Endometrium (tissue), 2 donors: ENCODE results near the gene LEP.
"Not testable (repeated sequence)": the region's sequence is repeated elsewhere in the genome, so short reads cannot be mapped to it uniquely, and the experiment has no call there.

Experiments
- FAIRE-seq: peaks from 2 replicates; lab custom pipeline; 2012; peaks lifted over from hg19 to GRCh38; lab: Jason Lieb, UNC
- donor health status: control.
- donor health status: control.

LEP gene

DNA sequence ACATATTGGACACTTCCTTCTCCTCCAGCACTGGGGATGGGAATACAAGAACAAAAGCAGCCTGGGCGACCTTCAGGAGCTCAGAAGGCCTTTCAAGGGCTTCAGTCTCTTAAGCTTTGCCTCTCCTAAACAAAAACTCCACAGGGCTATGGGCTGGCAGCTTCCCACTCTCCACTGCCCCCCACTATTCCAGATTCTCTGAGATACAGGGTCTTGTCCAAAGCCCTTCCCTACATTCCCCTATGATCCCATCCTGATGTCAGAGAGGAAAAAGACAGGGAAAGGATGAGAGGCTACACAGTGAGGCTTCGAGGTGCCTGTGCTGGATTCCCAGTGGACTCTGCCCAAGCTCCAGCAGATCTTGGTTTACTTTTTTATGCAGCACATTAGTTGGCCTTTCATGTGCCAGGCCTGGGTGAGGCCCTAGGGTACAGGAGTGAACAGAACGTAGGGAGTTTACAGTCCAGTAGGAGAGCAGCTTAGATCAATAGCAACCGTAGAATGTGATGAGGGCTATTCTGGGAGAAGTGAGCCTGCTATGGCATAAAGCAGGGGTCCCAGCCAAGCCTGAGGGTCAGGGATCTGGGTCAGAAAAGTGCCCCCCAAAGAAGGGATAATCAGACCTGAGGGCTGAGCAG, 33.3 kb downstream of the LEP start:
- FAIRE-seq, result no peak

GRCh38 chr7:128274884-128275603, 34.0 kb downstream of the LEP start:
- no peak for FAIRE-seq

DNA sequence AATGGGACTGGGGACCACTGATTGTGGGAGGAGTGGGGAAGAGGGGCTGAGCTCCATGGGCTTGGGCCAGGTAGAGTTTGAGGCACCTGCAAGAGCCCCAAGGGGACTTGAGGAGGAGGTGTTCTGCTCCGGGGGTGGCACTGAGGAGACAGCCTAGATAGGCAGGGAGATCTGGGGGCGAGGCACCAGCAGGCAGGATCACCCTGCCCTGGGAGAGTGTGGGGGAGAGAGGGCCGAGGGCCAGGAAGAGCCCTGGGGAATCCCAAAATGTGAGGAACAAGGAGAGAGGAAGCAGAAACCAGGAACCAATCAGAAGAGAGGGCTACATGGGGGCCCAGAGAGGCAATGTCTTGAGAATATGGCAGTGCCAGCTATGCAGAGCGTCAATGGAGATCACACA, 34.6 kb downstream of the LEP start:
- no peak for FAIRE-seq

DNA sequence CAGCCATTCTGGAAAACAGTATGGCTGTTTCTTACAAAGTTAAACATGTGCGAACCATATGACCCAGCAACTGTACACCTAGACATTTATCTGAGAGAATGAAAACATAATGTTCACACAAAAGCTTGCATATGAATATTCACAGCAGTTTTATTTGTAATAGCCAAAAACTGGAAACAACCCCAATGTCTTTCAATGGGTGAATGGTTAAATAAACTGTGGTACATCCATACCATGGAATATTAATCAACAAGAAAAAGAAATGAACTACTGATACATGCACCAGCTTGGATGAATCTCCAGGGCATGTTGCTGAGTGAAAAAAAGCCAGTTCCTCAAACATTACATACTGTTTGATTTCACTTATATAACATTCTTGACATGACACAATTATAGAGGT, 37.3 kb downstream of the LEP start:
- no peak for FAIRE-seq

DNA sequence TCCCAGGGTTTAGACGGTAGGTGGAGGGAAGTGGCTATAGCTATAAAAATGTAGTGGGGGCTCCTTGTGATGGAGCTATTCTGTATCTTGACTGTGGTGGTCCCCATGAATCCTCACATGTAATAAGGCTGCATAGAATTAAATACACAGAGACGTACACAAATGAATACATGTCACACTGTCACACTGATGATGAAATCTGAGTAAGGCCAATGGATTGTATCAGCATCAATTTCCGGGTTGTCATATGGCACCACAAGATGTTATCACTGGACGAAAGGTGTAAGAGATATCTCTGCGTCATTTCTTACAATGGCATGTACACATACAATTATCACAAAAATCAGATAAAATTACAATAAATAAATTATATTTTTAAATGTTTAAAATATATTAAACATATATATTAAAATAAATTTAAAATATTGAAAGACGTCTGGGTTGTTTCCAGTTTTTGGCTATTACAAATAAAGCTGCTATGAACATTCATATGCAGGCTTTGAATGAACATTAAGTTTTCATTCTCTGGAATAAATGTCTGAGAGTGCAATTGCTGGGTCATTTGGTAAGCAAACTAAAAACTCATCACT, 38.1 kb downstream of the LEP start:
- no peak for FAIRE-seq

DNA sequence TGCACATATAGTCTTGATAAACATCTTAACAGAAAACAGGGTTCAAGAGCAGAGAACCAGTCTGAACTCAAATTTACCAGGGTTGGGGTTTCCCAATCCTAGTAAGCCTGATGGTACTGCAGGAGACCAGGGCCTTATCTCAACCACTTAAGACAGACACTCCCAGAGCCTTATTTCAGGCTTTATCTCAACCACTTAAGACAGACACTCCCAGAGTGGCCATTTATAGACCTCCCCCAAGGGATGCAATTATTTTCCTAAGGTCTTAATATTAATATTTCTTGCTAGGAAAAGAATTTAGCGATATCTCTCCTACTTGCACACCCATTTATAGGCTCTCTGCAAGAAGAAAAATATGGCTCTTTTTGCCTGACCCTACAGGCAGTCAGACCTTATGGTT, 39.4 kb downstream of the LEP start:
- FAIRE-seq, result not testable (repeated sequence)

DNA sequence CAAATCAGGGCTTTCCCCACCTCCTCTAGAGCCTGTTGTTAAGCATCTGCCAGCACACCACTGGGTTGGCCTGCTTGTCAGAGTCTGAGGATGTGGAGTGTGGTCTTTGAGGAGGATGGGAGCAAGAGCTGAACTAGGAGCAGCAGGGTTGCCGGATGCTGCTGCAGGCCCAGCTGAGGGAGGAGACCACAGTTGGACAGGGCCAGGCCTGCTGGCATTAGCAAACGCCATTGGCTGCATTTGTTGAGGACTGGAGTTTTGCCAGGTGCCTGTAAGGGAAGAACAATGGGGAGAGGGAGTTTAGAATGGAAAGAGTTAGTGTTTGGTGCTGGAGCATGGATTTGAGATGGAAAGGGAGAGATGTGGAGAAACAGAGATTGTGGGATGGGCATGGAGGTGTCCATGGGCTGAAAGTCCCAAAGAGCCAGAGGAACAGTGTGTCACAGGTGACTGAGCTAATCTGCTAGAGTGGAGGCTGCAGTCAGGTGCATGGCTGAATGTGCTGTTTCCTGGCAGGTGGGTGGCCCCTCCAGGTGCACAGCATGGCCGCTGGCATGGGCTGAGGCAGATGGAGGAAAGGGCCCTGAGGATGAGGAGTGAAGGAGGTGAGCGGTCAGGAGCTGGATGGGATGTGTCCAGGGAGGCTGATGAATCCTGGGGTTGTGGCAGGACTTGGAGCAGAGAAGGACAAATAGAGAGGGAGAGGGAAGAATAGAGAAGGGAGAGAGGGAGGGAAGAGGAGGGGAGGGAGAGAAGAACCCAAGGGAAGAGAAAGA, 40.7 kb downstream of the LEP start:
- FAIRE-seq, result no peak

- no peak for FAIRE-seq
Observed at GRCh38 chr7:128284102-128284501, 43.0 kb downstream of the LEP start.

GRCh38 chr7:128287556-128287955, 46.5 kb downstream of the LEP start:
- FAIRE-seq, result no peak

DNA sequence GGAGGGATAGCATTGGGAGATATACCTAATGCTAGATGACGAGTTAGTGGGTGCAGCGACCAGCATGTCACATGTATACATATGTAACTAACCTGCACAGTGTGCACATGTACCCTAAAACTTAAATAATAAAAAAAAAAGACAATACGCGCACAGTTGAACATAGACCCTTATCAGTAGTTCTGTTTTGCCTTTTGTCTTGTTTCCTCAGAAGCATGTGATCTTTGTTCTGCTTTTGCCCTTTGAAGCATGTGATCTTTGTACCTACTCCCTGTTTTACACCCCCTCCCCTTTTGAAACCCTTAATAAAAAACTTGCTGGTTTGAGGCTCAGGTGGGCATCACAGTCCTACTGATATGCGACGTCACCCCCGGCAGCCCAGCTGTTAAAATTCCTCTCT, 56.9 kb downstream of the LEP start:
- not testable (repeated sequence) for FAIRE-seq

DNA sequence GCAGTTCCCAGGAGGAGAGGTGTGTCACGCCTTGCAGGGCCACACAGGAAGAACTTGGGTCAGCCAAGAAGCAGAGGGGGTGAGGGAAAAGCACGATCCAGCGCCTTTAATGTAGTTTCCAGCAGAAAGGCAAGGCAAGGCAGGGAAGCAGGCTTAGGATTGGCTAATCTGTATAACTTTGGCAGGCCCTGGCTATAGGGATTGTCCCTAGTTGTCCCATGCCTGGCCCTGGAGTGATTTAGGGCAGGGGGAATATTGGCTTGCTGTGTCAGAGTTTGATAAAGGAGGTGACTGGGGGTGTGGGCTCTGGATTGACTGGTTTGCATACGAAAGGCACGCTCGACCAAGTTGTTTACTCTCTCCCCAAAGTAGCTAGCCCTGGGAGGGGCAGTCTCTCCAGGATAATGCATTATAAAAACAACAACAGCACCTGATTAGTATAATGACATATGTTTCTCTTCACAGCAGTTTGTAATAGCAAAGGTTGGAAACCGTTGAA, 58.1 kb downstream of the LEP start:
- no peak for FAIRE-seq

DNA sequence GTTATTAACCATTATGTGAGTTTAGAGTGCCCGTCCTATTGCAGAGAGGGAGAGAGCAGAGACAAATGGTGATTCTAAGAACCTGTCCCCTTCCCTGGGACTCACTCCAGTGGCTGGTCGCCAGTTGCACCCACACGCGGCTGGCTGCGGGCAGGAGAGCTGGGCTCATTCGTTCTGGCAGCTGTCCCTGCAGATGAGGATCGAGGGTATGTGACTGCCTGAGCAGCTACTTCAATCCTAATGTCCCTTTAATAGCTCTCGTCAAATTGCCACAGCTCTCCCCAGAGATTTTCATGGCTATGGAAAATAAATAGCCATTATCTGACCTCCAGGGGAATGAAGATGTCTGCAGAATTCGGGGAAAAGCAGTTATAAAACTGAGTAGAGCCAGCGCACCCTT, 61.1 kb downstream of the LEP start:
- FAIRE-seq, result no peak

DNA sequence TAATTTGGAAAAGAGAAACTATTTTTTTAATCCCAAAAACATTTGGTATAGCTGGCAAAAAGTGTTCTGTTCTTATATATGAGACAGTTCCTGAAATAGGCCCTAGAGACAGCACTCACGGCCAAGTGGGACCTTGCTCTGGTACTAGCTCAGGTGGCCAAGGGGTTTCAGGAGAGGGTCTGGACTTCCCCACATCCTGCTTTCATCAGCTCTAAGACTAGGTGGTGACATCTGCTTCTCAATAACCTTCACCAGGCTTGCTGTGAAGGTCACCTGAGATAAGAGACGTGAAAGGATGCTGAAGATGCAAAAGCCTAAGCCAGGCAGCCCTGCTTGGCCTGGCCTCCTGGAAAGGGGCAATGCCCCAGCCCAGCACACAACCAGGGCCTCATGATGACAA, 62.1 kb downstream of the LEP start:
- FAIRE-seq, result no peak

GRCh38 chr7:128303643-128304042, 62.6 kb downstream of the LEP start:
- FAIRE-seq, result no peak

DNA sequence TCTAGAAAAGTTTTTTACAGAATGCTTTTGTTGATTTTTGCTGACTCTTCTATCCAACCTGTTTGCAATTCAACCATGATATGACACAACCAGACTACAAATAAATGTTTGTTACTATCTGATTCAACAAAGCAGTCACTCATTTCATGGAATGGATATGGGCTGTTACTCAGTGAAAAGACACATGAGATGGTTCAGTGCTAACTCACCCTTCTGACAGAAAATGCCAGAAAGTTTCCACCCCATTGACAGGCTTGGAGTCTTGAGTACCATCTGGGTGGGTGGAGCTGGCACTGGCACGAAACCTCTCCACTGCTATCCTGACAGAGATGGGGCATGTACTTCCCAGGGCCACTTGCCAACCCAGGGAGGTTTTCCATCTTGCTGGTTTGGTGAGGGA, 63.1 kb downstream of the LEP start:
- no peak for FAIRE-seq

GRCh38 chr7:128307061-128307460, 66.0 kb downstream of the LEP start:
- no peak for FAIRE-seq
